Thoracic aorta endothelial cell (primary cell): ENCODE results near the gene GP1BB. TPM values are rescaled to one million over a fixed set of nuclear protein-coding genes. Genes with fewer than 3 reads are reported as not detected.

Experiments used
- total RNA-seq: library from RNA; depleted of rRNA; stranded (reverse); fragments of >200 nt; gene quantifications from 2 replicates; pipeline ENCODE4 v1.2.3, GENCODE V29; 2012

Gene GP1BB
- 0.43 and 1.3 TPM in 2 replicates for total RNA-seq

DNA sequence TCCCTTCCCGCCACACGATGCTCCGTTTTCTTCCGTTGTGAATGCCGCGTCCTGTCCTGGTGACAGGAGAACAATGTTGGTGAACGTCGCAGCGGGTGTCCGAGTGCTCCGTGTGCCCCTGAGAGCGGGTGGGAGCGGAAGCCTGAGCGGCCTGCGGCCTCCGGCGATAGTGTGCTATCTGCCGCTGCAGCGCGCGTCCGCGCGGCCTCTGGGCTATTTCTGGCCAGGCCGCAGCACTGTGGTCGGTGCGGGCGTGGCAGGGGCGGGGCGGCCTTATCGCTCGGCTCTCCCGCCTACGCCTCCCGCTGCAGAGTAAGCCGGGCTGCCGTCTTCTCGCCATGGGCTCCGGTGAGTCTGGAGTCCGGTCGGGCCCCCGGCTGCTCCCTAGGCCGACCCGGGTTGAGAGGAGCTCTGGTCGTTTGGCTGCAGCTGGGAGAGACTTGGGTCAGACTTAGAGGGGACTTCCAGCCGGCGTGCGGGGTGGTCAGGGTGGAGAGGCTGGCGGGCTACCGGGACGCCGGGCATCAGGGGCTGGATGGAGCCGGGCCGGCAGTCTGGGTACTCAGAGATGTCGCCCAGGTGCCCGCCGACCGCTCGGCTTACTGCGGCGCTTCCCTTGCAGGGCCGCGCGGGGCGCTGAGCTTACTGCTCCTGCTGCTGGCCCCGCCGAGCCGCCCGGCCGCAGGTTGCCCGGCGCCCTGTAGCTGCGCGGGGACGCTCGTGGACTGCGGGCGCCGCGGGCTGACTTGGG lies at the start of gene GP1BB:
Gene GP1BB (plus strand): TSS at position 308 of the 751 bp plus-strand sequence. CDS start 31 bp downstream, at position 339.

DNA sequence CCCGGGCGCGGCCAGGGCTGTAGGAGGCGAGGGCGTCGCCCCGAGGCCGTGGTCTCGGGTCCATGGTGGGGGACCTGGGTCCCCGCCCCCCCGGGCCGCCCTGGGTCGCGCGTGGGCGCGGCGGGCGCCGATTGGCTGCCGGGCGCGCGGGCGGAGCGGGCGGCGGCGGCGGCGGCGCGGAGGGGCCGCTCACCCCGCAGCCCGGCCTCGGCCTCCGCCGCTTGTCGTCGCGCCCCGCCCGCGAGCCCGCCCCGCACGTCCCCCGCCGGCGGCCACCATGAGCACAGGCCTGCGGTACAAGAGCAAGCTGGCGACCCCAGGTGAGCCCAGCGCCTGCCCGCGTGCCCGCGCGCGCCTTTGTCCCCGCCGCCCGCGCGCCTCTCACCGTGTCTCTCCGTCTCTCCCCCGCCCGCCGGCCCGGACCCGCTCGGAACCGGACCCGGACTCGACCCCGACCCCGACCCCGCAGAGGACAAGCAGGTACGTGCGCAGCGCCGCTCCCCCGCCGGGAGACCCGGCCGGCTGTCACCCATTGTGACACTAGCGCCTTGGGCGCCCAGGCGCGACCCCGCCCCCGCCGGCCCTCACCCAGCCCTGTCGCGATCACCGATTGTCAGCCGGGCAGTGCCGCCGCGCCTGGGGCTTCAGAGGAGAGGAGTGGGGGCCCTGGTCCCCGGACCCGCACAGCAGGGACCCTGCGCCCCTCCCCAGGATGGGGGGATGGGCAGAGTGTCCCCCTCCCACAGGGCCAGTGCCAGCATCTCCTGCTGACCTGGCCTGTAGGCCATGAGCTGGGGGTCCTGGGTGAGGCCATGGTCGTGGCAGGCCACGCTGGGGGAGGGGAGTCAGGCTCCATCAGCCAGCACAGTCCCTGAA lies 8.8 kb upstream of the GP1BB start, which contains the start of gene SEPTIN5:
Gene SEPTIN5 (plus strand): TSS at position 192 of the 876 bp plus-strand sequence. CDS start 86 bp downstream, at position 278.

DNA sequence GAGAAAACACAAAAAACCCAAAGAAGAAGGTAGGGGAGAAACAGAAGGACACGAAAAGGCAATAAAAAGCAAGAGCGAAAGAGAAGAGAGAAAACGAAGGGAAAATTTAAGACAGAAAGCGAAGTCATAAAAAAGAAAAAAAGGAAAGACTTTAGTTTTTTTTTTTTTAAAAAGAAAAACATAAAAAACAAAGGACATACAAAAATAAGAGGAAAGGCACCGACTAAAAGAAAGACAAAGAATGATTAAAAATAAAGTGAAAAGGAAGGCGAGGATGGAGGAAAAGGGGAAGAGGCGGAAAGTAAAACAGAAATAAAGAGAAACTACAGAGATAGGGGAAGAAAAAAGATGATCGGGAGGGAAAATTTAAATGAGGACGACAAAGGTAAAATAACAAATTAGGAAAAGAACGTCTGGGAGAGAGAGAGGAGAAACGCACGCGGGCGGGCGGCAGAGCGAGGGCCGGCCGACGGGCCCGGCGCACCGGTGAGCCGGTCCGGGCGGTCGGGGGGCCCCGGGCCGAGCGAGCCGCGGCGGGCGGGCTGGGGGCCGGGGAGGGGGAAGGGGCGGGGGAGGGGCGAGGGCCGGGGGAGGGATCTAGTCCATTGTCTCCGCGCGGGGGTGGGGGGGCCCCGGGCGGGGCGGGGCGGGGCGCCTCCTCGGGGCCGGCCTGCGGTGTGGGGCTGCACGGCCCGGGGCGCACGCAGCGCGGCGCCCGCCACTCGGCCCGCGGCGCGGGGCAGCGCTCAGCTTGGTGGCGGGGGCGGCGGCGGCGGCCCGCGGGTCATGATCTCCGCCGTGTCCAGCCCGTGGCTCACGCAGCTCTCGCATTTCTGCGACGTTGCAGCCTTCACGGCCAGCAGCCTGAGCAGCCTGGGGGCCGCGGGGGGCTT lies 37.0 kb downstream of the GP1BB start, which contains the start of gene TBX1:
Gene TBX1 (plus strand): TSS at position 721 of the 893 bp plus-strand sequence. CDS start 66 bp downstream, at position 787.

Other genes starting within 250 kb of the GP1BB start
- gene UFD1, start 244.3 kb upstream of the GP1BB start, total RNA-seq: 112 and 121 TPM in 2 replicates
- 32.7 and 44.6 TPM in 2 replicates for gene CDC45, start 243.6 kb upstream of the GP1BB start, total RNA-seq
- gene CLDN5, start 199.1 kb upstream of the GP1BB start, total RNA-seq: 271 and 542 TPM in 2 replicates
- gene SEPTIN5, start 9.0 kb upstream of the GP1BB start, total RNA-seq: 11.6 and 13.1 TPM in 2 replicates
- gene TBX1, start 37.2 kb downstream of the GP1BB start, total RNA-seq: 1.9 and 17.7 TPM in 2 replicates
- gene GNB1L, start 131.3 kb downstream of the GP1BB start, total RNA-seq: 5.5 and 8.6 TPM in 2 replicates
- gene RTL10, start 131.3 kb downstream of the GP1BB start, total RNA-seq: 21.8 and 31.1 TPM in 2 replicates
- 122 and 155 TPM in 2 replicates for gene COMT, start 218.2 kb downstream of the GP1BB start, total RNA-seq
- 44.1 and 67.6 TPM in 2 replicates for gene TXNRD2, start 218.3 kb downstream of the GP1BB start, total RNA-seq